H1 (cell line): ENCODE data around the gene RING1. TPM values are rescaled to one million over a fixed set of nuclear protein-coding genes. Genes with fewer than 3 reads are reported as not detected.

Experiments
- CTCF ChIA-PET: fragments of 300-600 bp; sonication (Branson Sonifier 250); formaldehyde crosslinking; loops from one replicate; lab custom pipeline; 2021; ENCODE audit not compliant: partially characterized antibody; lab: Charles Lee
- POLR2A ChIA-PET: fragments of 300-600 bp; sonication (Branson Sonifier 250); formaldehyde crosslinking; loops from one replicate; lab custom pipeline; 2021; ENCODE audit warnings: inconsistent platforms; ENCODE audit not compliant: partially characterized antibody; lab: Charles Lee
- DNase-seq, 2 experiments: peaks; one replicate each; pipeline versions ENCODE4 v3.0.0 to v3.0.0-alpha.2; 2010 to 2022; ENCODE audit warnings: low spot score in 2 of 2, low read depth in 1 of 2, mixed read lengths in 1 of 2
- FAIRE-seq: peaks from 2 replicates; lab custom pipeline; 2011; peaks lifted over from hg19 to GRCh38; lab: Jason Lieb, UNC
- H2AFZ ChIP-seq: 2 replicates; pipeline ENCODE4 v1.8.1; 2012; ENCODE audit warnings: low read length, inconsistent platforms
- H2AK5ac ChIP-seq: 2 replicates; pipeline ENCODE4 v1.6.1; 2013; ENCODE audit warnings: low read depth, low read length
- H2BK120ac ChIP-seq: replicated peaks from 2 replicates; pipeline ENCODE3; 2013; ENCODE audit warnings: low read depth, low read length, inconsistent platforms
- H2BK12ac ChIP-seq: 2 replicates; pipeline ENCODE4 v1.6.1; 2013; ENCODE audit warnings: low read depth, low read length
- H2BK15ac ChIP-seq: 2 replicates; pipeline ENCODE4 v1.6.1; 2013; ENCODE audit warnings: low read length
- H2BK20ac ChIP-seq: 2 replicates; pipeline ENCODE4 v1.6.1; 2013; ENCODE audit warnings: low read length
- H2BK5ac ChIP-seq: 2 replicates; pipeline ENCODE4 v1.6.1; 2013; ENCODE audit warnings: low read depth, low read length
- H3K14ac ChIP-seq: 2 replicates; pipeline ENCODE4 v1.6.1; 2013; ENCODE audit warnings: inconsistent platforms; ENCODE audit not compliant: insufficient read length
- H3K18ac ChIP-seq: 2 replicates; pipeline ENCODE4 v1.6.1; 2013; ENCODE audit warnings: low read length; ENCODE audit errors: extremely low read depth
- H3K23ac ChIP-seq: 2 replicates; pipeline ENCODE4 v1.6.1; 2013; ENCODE audit warnings: inconsistent platforms; ENCODE audit not compliant: insufficient read length
- H3K23me2 ChIP-seq: 2 replicates; pipeline ENCODE4 v1.6.1; 2013; ENCODE audit warnings: low read depth, low read length
- H3K27ac ChIP-seq: 2 replicates; pipeline ENCODE4 v1.6.1; 2011; ENCODE audit warnings: low read depth, low read length, inconsistent platforms
- H3K27me3 ChIP-seq, 4 experiments: replicated peaks in 1 of 4; 1 replicate in 1 of 4; 2 replicates in 3 of 4; pipeline versions ENCODE4 v1.6.1 to v1.8.1; 2011 to 2013; ENCODE audit warnings: low read length in 3 of 4, mild to moderate bottlenecking in 3 of 4, inconsistent platforms in 2 of 4, mixed read lengths in 2 of 4, moderate library complexity in 1 of 4; ENCODE audit not compliant: control insufficient read depth in 3 of 4, insufficient read depth in 3 of 4; ENCODE audit errors: extremely low read depth in 1 of 4
- H3K36me3 ChIP-seq, 4 experiments: 2 replicates each; pipeline versions ENCODE4 v1.6.1 to v1.8.1; 2011 to 2013; ENCODE audit warnings: mild to moderate bottlenecking in 4 of 4, low read length in 3 of 4, moderate library complexity in 2 of 4, control low read depth in 1 of 4, inconsistent platforms in 1 of 4; ENCODE audit not compliant: insufficient read depth in 4 of 4, control insufficient read depth in 2 of 4
- H3K4ac ChIP-seq: replicated peaks from 2 replicates; pipeline ENCODE3; 2013; ENCODE audit warnings: low read length, low read depth, mixed read lengths, inconsistent platforms; ENCODE audit not compliant: insufficient read length
- H3K4me1 ChIP-seq, 4 experiments: replicated peaks in 1 of 4; 1 replicate in 1 of 4; 2 replicates in 3 of 4; pipeline versions ENCODE4 v1.6.1 to v1.8.1; 2011 to 2013; ENCODE audit warnings: low read length in 3 of 4, inconsistent platforms in 2 of 4, mixed read lengths in 1 of 4; ENCODE audit not compliant: insufficient read depth in 4 of 4, control insufficient read depth in 3 of 4
- H3K4me2 ChIP-seq, 2 experiments: 2 replicates each; pipeline versions ENCODE4 v1.6.1 to v1.8.1; 2011 to 2013; ENCODE audit warnings: low read depth in 2 of 2, low read length in 2 of 2, control low read depth in 1 of 2, inconsistent platforms in 1 of 2, mild to moderate bottlenecking in 1 of 2; ENCODE audit not compliant: insufficient read depth in 1 of 2
- H3K4me3 ChIP-seq, 4 experiments: fragments of 200-600, 300-600 bp in 1 of 4; sonication (generic), shearing (Covaris generic), sonication (Bioruptor Twin) in 1 of 4; 2 replicates each; pipeline versions ENCODE4 v1.5.1 to v1.8.1; 2011 to 2016; ENCODE audit warnings: low read length in 4 of 4, low read depth in 3 of 4, control low read depth in 2 of 4, inconsistent platforms in 2 of 4, mild to moderate bottlenecking in 2 of 4, mixed read lengths in 1 of 4, moderate library complexity in 1 of 4; ENCODE audit not compliant: insufficient read depth in 2 of 4; ENCODE audit errors: extremely low read depth in 1 of 4
- H3K56ac ChIP-seq: replicated peaks from 2 replicates; pipeline ENCODE3; 2013; ENCODE audit warnings: low read depth, mild to moderate bottlenecking, mixed read lengths, low read length, inconsistent platforms; ENCODE audit not compliant: insufficient read length
- H3K79me1 ChIP-seq: 2 replicates; pipeline ENCODE4 v1.6.1; 2013; ENCODE audit warnings: low read depth, low read length, control low read depth
- H3K79me2 ChIP-seq, 2 experiments: 2 replicates each; pipeline versions ENCODE4 v1.6.1 to v1.8.1; 2012 to 2013; ENCODE audit warnings: low read length in 2 of 2, mild to moderate bottlenecking in 2 of 2, inconsistent platforms in 1 of 2; ENCODE audit not compliant: insufficient read depth in 2 of 2, control insufficient read depth in 1 of 2
- H3K9ac ChIP-seq, 4 experiments: replicated peaks in 1 of 4; 1 replicate in 1 of 4; 2 replicates in 3 of 4; pipeline versions ENCODE4 v1.6.1 to v1.8.1; 2011 to 2013; ENCODE audit warnings: low read depth in 3 of 4, low read length in 3 of 4, control low read depth in 2 of 4, mild to moderate bottlenecking in 2 of 4, moderate library complexity in 2 of 4, inconsistent platforms in 1 of 4; ENCODE audit errors: extremely low read depth in 1 of 4
- H3K9me3 ChIP-seq, 2 experiments: 2 replicates each; pipeline versions ENCODE4 v1.6.1 to v1.8.1; 2012 to 2013; ENCODE audit warnings: mild to moderate bottlenecking in 2 of 2, moderate library complexity in 2 of 2, control low read depth in 1 of 2, inconsistent platforms in 1 of 2, low read depth in 1 of 2, low read length in 1 of 2, mixed read lengths in 1 of 2; ENCODE audit not compliant: insufficient read depth in 2 of 2
- H4K20me1 ChIP-seq, 2 experiments: replicated peaks in 1 of 2; 2 replicates each; pipeline versions ENCODE3 to v1.8.1; 2011 to 2013; ENCODE audit warnings: inconsistent platforms in 2 of 2, low read length in 2 of 2, mild to moderate bottlenecking in 1 of 2; ENCODE audit not compliant: insufficient read depth in 2 of 2, control insufficient read depth in 1 of 2
- H4K5ac ChIP-seq: 2 replicates; pipeline ENCODE4 v1.6.1; 2013; ENCODE audit warnings: low read length, low read depth, mixed read lengths, inconsistent platforms; ENCODE audit not compliant: insufficient read length
- H4K8ac ChIP-seq: 2 replicates; pipeline ENCODE4 v1.8.0; 2013; ENCODE audit warnings: mild to moderate bottlenecking, moderate library complexity, low read length, inconsistent platforms; ENCODE audit not compliant: insufficient read depth; ENCODE audit errors: extremely low read depth
- H4K91ac ChIP-seq: replicated peaks from 2 replicates; pipeline ENCODE3; 2013; ENCODE audit warnings: low read length, mixed read lengths, inconsistent platforms; ENCODE audit not compliant: insufficient read length
- ATF3 ChIP-seq: IDR thresholded peaks from 2 replicates; pipeline ENCODE4 v1.6.1; 2011; ENCODE audit warnings: low read depth, mild to moderate bottlenecking, low read length; ENCODE audit not compliant: insufficient read depth
- CREB1 ChIP-seq: IDR thresholded peaks from 2 replicates; pipeline ENCODE4 v1.6.1; 2012; ENCODE audit warnings: inconsistent platforms
- CTBP2 ChIP-seq: IDR thresholded peaks from 2 replicates; pipeline ENCODE4 v1.7.0; 2011; ENCODE audit warnings: borderline replicate concordance, mild to moderate bottlenecking, moderate library complexity, mixed read lengths, low read length; ENCODE audit not compliant: insufficient read depth, insufficient read length
- EGR1 ChIP-seq: IDR thresholded peaks from 2 replicates; pipeline ENCODE4 v1.6.1; 2011; ENCODE audit warnings: low read depth, low read length, borderline replicate concordance
- KDM1A ChIP-seq: fragments of 200-600, 300-600 bp; sonication (generic); IDR thresholded peaks from 2 replicates; pipeline ENCODE4 v1.7.1; 2016; ENCODE audit warnings: mild to moderate bottlenecking, low read length, borderline replicate concordance
- KDM4A ChIP-seq: IDR thresholded peaks from one replicate; pipeline ENCODE4 v1.7.1; 2012; ENCODE audit warnings: low read depth, mild to moderate bottlenecking, moderate library complexity, low read length, inconsistent platforms; ENCODE audit not compliant: severe bottlenecking
- NANOG ChIP-seq: IDR thresholded peaks from 2 replicates; pipeline ENCODE4 v1.6.1; 2011; ENCODE audit warnings: low read length, low read depth, mild to moderate bottlenecking, inconsistent platforms; ENCODE audit not compliant: insufficient read depth, poor library complexity, severe bottlenecking
- RBBP5 ChIP-seq: IDR thresholded peaks from 2 replicates; pipeline ENCODE4 v1.7.1; 2012; ENCODE audit warnings: low read depth, mild to moderate bottlenecking, inconsistent platforms, low read length, moderate library complexity, borderline replicate concordance
- RXRA ChIP-seq: IDR thresholded peaks from 2 replicates; pipeline ENCODE4 v1.6.1; 2011; ENCODE audit warnings: low read depth, mild to moderate bottlenecking, low read length, moderate library complexity; ENCODE audit not compliant: insufficient read depth
- SIX5 ChIP-seq: IDR thresholded peaks from 2 replicates; pipeline ENCODE4 v1.6.1; 2011; ENCODE audit warnings: mild to moderate bottlenecking, low read depth, low read length
- TEAD4 ChIP-seq: IDR thresholded peaks from 2 replicates; pipeline ENCODE4 v1.6.1; 2012; ENCODE audit warnings: low read depth, low read length, inconsistent platforms, mixed read lengths
- WGBS, 2 experiments: shearing (Covaris generic) in 1 of 2; methylation state at CpG; one replicate each; pipeline versions ENCODE4 v1.1.6 to v1.1.7; 2013 to 2015; ENCODE audit warnings: low lambda C conversion rate in 2 of 2, mixed read lengths in 2 of 2, inconsistent platforms in 1 of 2, low coverage in 1 of 2, missing lambda C conversion rate in 1 of 2; ENCODE audit not compliant: insufficient replicate concordance in 2 of 2, insufficient coverage in 1 of 2, insufficient read length in 1 of 2; ENCODE audit errors: extremely low coverage in 1 of 2, missing lambda C conversion rate in 1 of 2; 5-methylcytosine and 5-hydroxymethylcytosine counted together
- polyA plus RNA-seq, 7 experiments: library from polyadenylated mRNA; depleted of rRNA in 3 of 7; stranded (reverse) in 5 of 7; unstranded in 2 of 7; fragments of >200 nt in 5 of 7; fragments of 200-250 nt in 2 of 7; gene quantifications; 1 replicate in 5 of 7; 2 replicates in 1 of 7; 4 replicates in 1 of 7; pipeline versions ENCODE4 v1.2.1 to v1.2.3, GENCODE V29; 2011 to 2013; ENCODE audit warnings: missing spikeins in 2 of 7, mixed read lengths in 2 of 7
- total RNA-seq: library from RNA; stranded (reverse); fragmentation: NEBNext Ultra II Directional; extraction: Animal tissue kit (Norgen Biotek cat#: 25700); gene quantifications from 2 replicates; pipeline ENCODE4 v1.2.1, GENCODE V29; 2021

Gene RING1
- total and polyA plus RNA-seq, 2 of the 8 experiments (the other 6 are each of a cell fraction or from before 2014, with no cell fraction given): 16.4 to 26.0 TPM

DNA sequence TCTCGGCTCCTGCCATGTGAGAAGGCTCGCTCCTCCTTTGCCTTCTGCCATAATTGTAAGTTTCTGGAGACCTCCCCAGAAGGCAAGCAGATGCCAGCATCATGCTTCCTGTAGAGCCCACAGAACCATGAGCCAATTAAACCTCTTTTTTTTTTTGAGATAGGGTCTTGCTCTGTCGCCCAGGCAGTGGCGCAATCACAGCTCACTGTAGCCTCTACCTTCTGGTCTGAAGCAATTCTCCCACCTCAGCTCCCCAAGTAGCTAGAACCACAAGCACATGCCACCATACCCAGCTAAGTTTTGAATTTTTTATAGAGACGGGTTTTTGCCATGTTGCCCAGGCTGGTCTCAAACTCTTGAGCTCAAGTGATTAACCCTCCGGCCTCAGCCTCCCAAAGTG lies 28.6 kb downstream of the RING1 start:
- Histone ChIP-seq H2AFZ (no peak overlapping the region), H3K9me3 (no peaks in the 10 kb centered on the region), H3K23ac (no peak overlapping the region), H3K79me1 (no peaks in the 10 kb centered on the region), H3K4me3 (no peak overlapping the region), H3K4ac (no peak overlapping the region), H3K14ac (no peak overlapping the region), H3K4me2 (no peak overlapping the region), H4K5ac (no peak overlapping the region), H3K27ac (no peak overlapping the region), H3K18ac (no peak overlapping the region), H2BK120ac (no peak overlapping the region), H2AK5ac (no peak overlapping the region), H3K36me3 (no peaks in the 10 kb centered on the region), H2BK20ac (no peak overlapping the region), H4K20me1 (no peaks in the 10 kb centered on the region), H2BK12ac (no peak overlapping the region), H2BK15ac (no peak overlapping the region), H3K27me3 (peaks cover 0 to 3% (median 0%) of the 10 kb centered on the region in 4 experiments; a peak in 1 of 7 replicates), H3K79me2 (no peaks in the 10 kb centered on the region), H3K4me1 (peaks cover 0 to 3% (median 2%) of the 10 kb centered on the region in 4 experiments; a peak in 3 of 7 replicates), H3K56ac (no peak overlapping the region), H3K9ac (no peak overlapping the region), H2BK5ac (no peak overlapping the region), H4K8ac (no peak overlapping the region), H4K91ac (no peak overlapping the region), H3K23me2 (no peaks in the 10 kb centered on the region; the same call in 1 of the 2 replicates)
- WGBS, 2 experiments: 97% methylated on average over 6 of the region's 6 CpGs; no CpG with 5 or more reads in 1 of the 2 experiments
- TF ChIP-seq KDM1A (no peak), RBBP5 (no peak), SIX5 (no peak), KDM4A (no peak), EGR1 (no peak), CTBP2 (no peak), ATF3 (no peak), NANOG (no peak), TEAD4 (no peak), RXRA (no peak), CREB1 (no peak)
- DNase-seq (no peak), FAIRE-seq (no peak)
- CTCF ChIA-PET: interaction anchor here (0.6 to 11.0 kb wide), 3 partner anchors 12 to 28 kb away, joined by 3 to 107 read pairs (median 4); partner anchors contain the start of gene RING1
- POLR2A ChIA-PET: no interaction called here
